Mesendoderm (in vitro differentiated cells): ENCODE results near the gene SCN4B.
"Not testable (repeated sequence)": the region's sequence is repeated elsewhere in the genome, so short reads cannot be mapped to it uniquely, and the experiment has no call there.

Source experiments
- DNase-seq: peaks from one replicate; pipeline ENCODE4 v3.0.0; 2013
- H2AK5ac ChIP-seq: 2 replicates; pipeline ENCODE4 v1.6.1; 2013; ENCODE audit warnings: low read length, inconsistent platforms
- H2BK120ac ChIP-seq: 2 replicates; pipeline ENCODE4 v1.6.1; 2013; ENCODE audit warnings: low read depth, mild to moderate bottlenecking, low read length, moderate library complexity, mixed read lengths
- H2BK15ac ChIP-seq: replicated peaks from 2 replicates; pipeline ENCODE4 v1.6.1; 2013; ENCODE audit warnings: low read depth, mild to moderate bottlenecking, moderate library complexity
- H2BK5ac ChIP-seq: 2 replicates; pipeline ENCODE4 v1.6.1; 2013; ENCODE audit warnings: low read length, inconsistent platforms
- H3K18ac ChIP-seq: 2 replicates; pipeline ENCODE4 v1.6.1; 2013; ENCODE audit warnings: mild to moderate bottlenecking, low read length, mixed read lengths
- H3K23ac ChIP-seq: one replicate; pipeline ENCODE4 v1.6.1; 2013; ENCODE audit warnings: low read length
- H3K27ac ChIP-seq: 2 replicates; pipeline ENCODE4 v1.5.1; 2013; ENCODE audit warnings: low read depth, mild to moderate bottlenecking, inconsistent platforms, low read length, moderate library complexity
- H3K27me3 ChIP-seq: 2 replicates; pipeline ENCODE4 v1.6.1; 2013; ENCODE audit warnings: low read length, control low read depth, mild to moderate bottlenecking, inconsistent platforms; ENCODE audit not compliant: insufficient read depth, poor library complexity
- H3K36me3 ChIP-seq: 2 replicates; pipeline ENCODE4 v1.6.1; 2013; ENCODE audit warnings: low read length, inconsistent platforms; ENCODE audit not compliant: control insufficient read depth, insufficient read depth
- H3K4ac ChIP-seq: one replicate; pipeline ENCODE4 v1.6.1; 2013; ENCODE audit warnings: low read depth, mild to moderate bottlenecking, low read length, moderate library complexity
- H3K4me1 ChIP-seq: 2 replicates; pipeline ENCODE4 v1.6.1; 2013; ENCODE audit warnings: low read depth, low read length, inconsistent platforms; ENCODE audit not compliant: control insufficient read depth
- H3K4me2 ChIP-seq: 2 replicates; pipeline ENCODE4 v1.6.1; 2013; ENCODE audit warnings: low read length
- H3K4me3 ChIP-seq: 2 replicates; pipeline ENCODE4 v1.5.1; 2013; ENCODE audit warnings: mild to moderate bottlenecking, low read length
- H3K56ac ChIP-seq: one replicate; pipeline ENCODE4 v1.6.1; 2013; ENCODE audit warnings: low read length
- H3K79me1 ChIP-seq: 2 replicates; pipeline ENCODE4 v1.6.1; 2013; ENCODE audit warnings: low read length, inconsistent platforms
- H3K79me2 ChIP-seq: 2 replicates; pipeline ENCODE4 v1.6.1; 2013; ENCODE audit warnings: mild to moderate bottlenecking, low read length; ENCODE audit not compliant: control insufficient read depth, insufficient read depth
- H3K9ac ChIP-seq: 2 replicates; pipeline ENCODE4 v1.6.1; 2013; ENCODE audit warnings: low read length, inconsistent platforms
- H4K5ac ChIP-seq: one replicate; pipeline ENCODE4 v1.6.1; 2013; ENCODE audit warnings: low read length
- H4K8ac ChIP-seq: one replicate; pipeline ENCODE4 v1.6.1; 2013; ENCODE audit warnings: low read depth, mild to moderate bottlenecking, control low read depth, low read length, moderate library complexity
- WGBS: extraction: QIAGEN DNeasy Blood & Tissue Kit; methylation state at CpG from one replicate; pipeline ENCODE4 v1.1.7; 2013; ENCODE audit warnings: low lambda C conversion rate, missing lambda C conversion rate; ENCODE audit not compliant: insufficient coverage; ENCODE audit errors: extremely low coverage; 5-methylcytosine and 5-hydroxymethylcytosine counted together

Gene SCN4B

GRCh38 chr11:118198370-118198769, 45.7 kb upstream of the SCN4B start:
- no peak overlapping the region for H3K9ac ChIP-seq
- H3K4me2 ChIP-seq: no peak overlapping the region
- no peak overlapping the region for H4K5ac ChIP-seq
- H3K4ac ChIP-seq: no peak overlapping the region
- no peak overlapping the region for H3K4me3 ChIP-seq
- H3K79me1 ChIP-seq: no peaks in the 10 kb centered on the region
- H2BK120ac ChIP-seq: no peak overlapping the region
- H2BK5ac ChIP-seq: no peak overlapping the region
- H4K8ac ChIP-seq: no peak overlapping the region
- no peaks in the 10 kb centered on the region for H3K4me1 ChIP-seq
- no peak overlapping the region for H3K56ac ChIP-seq
- no peak overlapping the region for H3K18ac ChIP-seq
- H3K27me3 ChIP-seq: no peaks in the 10 kb centered on the region
- H3K23ac ChIP-seq: no peak overlapping the region
- H2BK15ac ChIP-seq: no peak overlapping the region
- H3K27ac ChIP-seq: no peak overlapping the region
- no peaks in the 10 kb centered on the region for H3K36me3 ChIP-seq
- WGBS: no CpG with 5 or more reads among the region's 9 CpGs
- DNase-seq: peak; percentile 66
- H3K79me2 ChIP-seq: no peaks in the 10 kb centered on the region
- H2AK5ac ChIP-seq: no peak overlapping the region

GRCh38 chr11:118194835-118195627, 42.4 kb upstream of the SCN4B start:
- Histone ChIP-seq H2BK5ac (no peak overlapping the region), H2BK120ac (no peak overlapping the region), H3K56ac (no peak overlapping the region), H2BK15ac (no peak overlapping the region), H3K9ac (no peak overlapping the region), H3K79me2 (no peaks in the 10 kb centered on the region), H4K8ac (no peak overlapping the region), H3K18ac (no peak overlapping the region), H4K5ac (no peak overlapping the region), H3K27me3 (no peaks in the 10 kb centered on the region), H3K27ac (no peak overlapping the region), H3K4me2 (no peak overlapping the region), H3K79me1 (no peaks in the 10 kb centered on the region), H3K36me3 (no peaks in the 10 kb centered on the region), H3K4ac (no peak overlapping the region), H3K4me1 (no peaks in the 10 kb centered on the region), H3K23ac (no peak overlapping the region), H2AK5ac (no peak overlapping the region), H3K4me3 (no peak overlapping the region)
- DNase-seq: peak; percentile 57
- no CpG with 5 or more reads among the region's 10 CpGs for WGBS

DNA sequence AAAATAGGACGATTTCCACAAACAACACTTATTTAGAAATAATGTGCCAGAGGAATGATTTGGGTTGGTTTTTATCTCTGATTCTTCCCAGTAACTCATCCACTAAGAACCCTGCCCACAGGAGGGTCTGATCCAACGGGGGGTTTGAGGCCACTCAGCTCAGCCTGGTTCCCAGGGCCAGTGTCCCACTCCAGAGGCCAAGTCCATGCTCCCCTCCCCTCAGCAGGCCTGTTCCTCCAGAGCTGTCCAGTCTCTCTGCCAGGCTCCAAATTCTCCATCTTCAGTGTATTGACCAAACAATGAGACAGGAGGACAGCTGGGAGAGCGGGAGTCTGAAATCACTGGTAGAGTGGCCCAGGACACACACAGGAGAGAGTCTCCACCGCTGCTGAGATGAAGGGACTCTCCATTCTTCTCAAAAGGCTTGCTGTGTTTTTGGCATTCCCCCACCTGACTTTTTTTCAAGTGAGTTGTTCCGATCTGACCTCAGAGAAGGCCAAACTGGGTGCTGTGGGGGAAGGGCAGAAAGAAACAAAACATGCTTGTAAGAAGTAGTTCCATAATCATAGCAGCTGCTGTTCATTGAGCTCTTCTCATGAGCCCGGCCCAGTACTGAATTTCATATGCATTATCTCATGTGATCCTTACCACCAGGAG, 41.4 kb upstream of the SCN4B start:
- no peaks in the 10 kb centered on the region for H3K4me1 ChIP-seq
- no peak overlapping the region for H3K23ac ChIP-seq
- no peak overlapping the region for H3K9ac ChIP-seq
- no peak overlapping the region for H2AK5ac ChIP-seq
- no CpG with 5 or more reads among the region's 6 CpGs for WGBS
- H4K5ac ChIP-seq: no peak overlapping the region
- no peaks in the 10 kb centered on the region for H3K79me1 ChIP-seq
- no peak overlapping the region for H3K4me2 ChIP-seq
- no peaks in the 10 kb centered on the region for H3K36me3 ChIP-seq
- no peak overlapping the region for H3K56ac ChIP-seq
- H2BK120ac ChIP-seq: no peak overlapping the region
- DNase-seq: no peak
- H2BK15ac ChIP-seq: no peak overlapping the region
- H3K27ac ChIP-seq: no peak overlapping the region
- no peak overlapping the region for H3K4ac ChIP-seq
- no peak overlapping the region for H4K8ac ChIP-seq
- H3K4me3 ChIP-seq: no peak overlapping the region
- H3K18ac ChIP-seq: no peak overlapping the region
- no peaks in the 10 kb centered on the region for H3K27me3 ChIP-seq
- H3K79me2 ChIP-seq: no peaks in the 10 kb centered on the region
- H2BK5ac ChIP-seq: no peak overlapping the region

- not testable (repeated sequence) for H3K4me1 ChIP-seq, H3K56ac ChIP-seq, H3K27ac ChIP-seq, H3K4ac ChIP-seq, H3K79me1 ChIP-seq, H3K27me3 ChIP-seq, H3K18ac ChIP-seq, H2BK15ac ChIP-seq, H3K79me2 ChIP-seq, H4K5ac ChIP-seq, H2BK5ac ChIP-seq, H3K36me3 ChIP-seq, H3K4me2 ChIP-seq, H3K9ac ChIP-seq, H2AK5ac ChIP-seq, DNase-seq, H3K4me3 ChIP-seq, H3K23ac ChIP-seq, H2BK120ac ChIP-seq, H4K8ac ChIP-seq
- no CpG with 5 or more reads among the region's 5 CpGs for WGBS
Measured at GRCh38 chr11:118192817-118193216, 40.2 kb upstream of the SCN4B start.

DNA sequence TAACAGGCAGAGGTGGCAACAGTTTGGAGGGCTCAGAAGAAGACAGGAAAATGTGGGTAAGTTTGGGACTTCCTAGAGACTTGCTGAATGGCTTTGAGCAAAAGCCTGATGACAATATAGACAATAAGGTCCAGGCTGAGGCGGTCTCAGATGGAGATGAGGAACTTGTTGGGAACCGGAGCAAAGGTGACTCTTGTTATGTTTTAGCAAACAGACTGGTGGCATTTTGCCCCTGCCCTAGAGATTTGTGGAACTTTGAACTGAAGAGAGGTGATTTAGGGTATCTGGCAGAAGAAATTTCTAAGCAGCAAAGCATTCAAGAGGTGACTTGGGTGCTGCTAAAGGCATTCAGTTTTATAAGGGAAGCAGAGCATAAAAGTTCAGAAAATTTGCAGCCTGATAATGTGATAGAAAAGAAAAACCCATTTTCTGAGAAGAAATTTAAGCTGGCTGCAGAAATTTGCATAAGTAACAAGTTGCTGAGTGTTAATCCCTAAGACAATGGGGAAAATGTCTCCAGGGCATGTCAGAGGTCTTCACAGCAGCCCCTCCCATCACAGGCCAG, 38.4 kb upstream of the SCN4B start:
- not testable (repeated sequence) for H2BK120ac ChIP-seq
- no CpG with 5 or more reads among the region's 2 CpGs for WGBS
- peak; percentile 31 for DNase-seq

More for the DNA sequence above, 38.4 kb upstream of the SCN4B start:
- H3K4me3 ChIP-seq, H3K18ac ChIP-seq, H3K36me3 ChIP-seq, H4K8ac ChIP-seq, H3K27ac ChIP-seq, H2BK5ac ChIP-seq, H3K56ac ChIP-seq, H3K9ac ChIP-seq, H3K4me1 ChIP-seq, H3K79me2 ChIP-seq, H3K4ac ChIP-seq, H2BK15ac ChIP-seq, H3K27me3 ChIP-seq, H4K5ac ChIP-seq, H3K79me1 ChIP-seq, H3K23ac ChIP-seq, H2AK5ac ChIP-seq, H3K4me2 ChIP-seq: not testable (repeated sequence)
